HL-60 (cell line): ENCODE results near the gene PBX1.

Source experiments
- GABPA ChIP-seq: IDR thresholded peaks from 2 replicates; pipeline ENCODE4 v1.6.1; 2012; ENCODE audit warnings: low read depth
- SPI1 ChIP-seq: IDR thresholded peaks from 2 replicates; pipeline ENCODE4 v1.6.1; 2012; ENCODE audit warnings: low read depth, mild to moderate bottlenecking, borderline replicate concordance
- TF ChIP-seq, protein P1 (sequence below): IDR thresholded peaks from one replicate; pipeline ENCODE4 v1.5.1; 2011; ENCODE audit warnings: low read length, control low read depth, inconsistent platforms; ENCODE audit not compliant: insufficient read depth

DNA sequence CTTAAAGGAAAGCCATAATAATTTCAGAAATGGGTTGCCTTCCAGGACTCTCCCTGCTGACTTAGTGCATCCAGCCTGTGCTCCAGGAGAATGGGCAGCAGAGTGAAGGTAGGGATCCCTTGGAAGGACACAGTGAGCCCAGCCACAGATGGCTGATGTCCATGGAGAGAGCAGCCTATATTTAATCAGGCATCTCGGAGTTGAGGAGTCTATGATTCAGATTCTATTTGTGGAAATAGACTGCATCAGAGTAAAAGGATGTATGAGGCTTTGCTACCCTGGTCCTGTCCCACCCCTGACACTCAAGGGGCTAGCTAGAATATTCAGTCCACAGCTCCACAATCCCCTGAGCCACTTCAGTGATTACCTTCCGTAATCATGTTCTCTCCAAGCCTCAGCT is 43.8 kb upstream of the PBX1 start:
- TF ChIP-seq, protein P1, sequence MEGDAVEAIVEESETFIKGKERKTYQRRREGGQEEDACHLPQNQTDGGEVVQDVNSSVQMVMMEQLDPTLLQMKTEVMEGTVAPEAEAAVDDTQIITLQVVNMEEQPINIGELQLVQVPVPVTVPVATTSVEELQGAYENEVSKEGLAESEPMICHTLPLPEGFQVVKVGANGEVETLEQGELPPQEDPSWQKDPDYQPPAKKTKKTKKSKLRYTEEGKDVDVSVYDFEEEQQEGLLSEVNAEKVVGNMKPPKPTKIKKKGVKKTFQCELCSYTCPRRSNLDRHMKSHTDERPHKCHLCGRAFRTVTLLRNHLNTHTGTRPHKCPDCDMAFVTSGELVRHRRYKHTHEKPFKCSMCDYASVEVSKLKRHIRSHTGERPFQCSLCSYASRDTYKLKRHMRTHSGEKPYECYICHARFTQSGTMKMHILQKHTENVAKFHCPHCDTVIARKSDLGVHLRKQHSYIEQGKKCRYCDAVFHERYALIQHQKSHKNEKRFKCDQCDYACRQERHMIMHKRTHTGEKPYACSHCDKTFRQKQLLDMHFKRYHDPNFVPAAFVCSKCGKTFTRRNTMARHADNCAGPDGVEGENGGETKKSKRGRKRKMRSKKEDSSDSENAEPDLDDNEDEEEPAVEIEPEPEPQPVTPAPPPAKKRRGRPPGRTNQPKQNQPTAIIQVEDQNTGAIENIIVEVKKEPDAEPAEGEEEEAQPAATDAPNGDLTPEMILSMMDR, result no peak
- TF ChIP-seq GABPA (no peak), SPI1 (no peak)
